ENCODE measurements around the gene SEC11A.

- TF ChIP-seq CTCF (IDR thresholded peaks at IDR 0.05; ENCODE audit: insufficient read depth, low read length, poor library complexity, severe bottlenecking), result no peak
- TF ChIP-seq EZH2phosphoT487 (conservative IDR thresholded peaks at IDR 0.05; ENCODE audit: low read length), result no peak
Measured at GRCh38 chr15:84685304-84685703, 30.6 kb downstream of the SEC11A start.

Data from SU-DHL-6 (cell line).